HG03354 (cell line): ENCODE measurements around the gene DTHD1.
A peak's percentile ranks its signal among the peaks of the same experiment; 100 is the strongest.

Experiments
- ATAC-seq: cut with Tn5 transposase; IDR thresholded peaks from one replicate; pipeline ENCODE4 v1.9.1; 2021; ENCODE audit warnings: mild to moderate bottlenecking; ENCODE audit not compliant: unreplicated experiment, poor library complexity, severe bottlenecking

DTHD1 gene

GRCh38 chr4:36310216-36310615 is 28.8 kb downstream of the DTHD1 start:
- no peak for ATAC-seq

- ATAC-seq: peak; percentile 88
These were observed 29.4 kb downstream of the DTHD1 start for GRCh38 chr4:36310793-36311192.

GRCh38 chr4:36312511-36312910 is 31.1 kb downstream of the DTHD1 start:
- ATAC-seq: no peak

- ATAC-seq: no peak
These were observed 31.9 kb downstream of the DTHD1 start for GRCh38 chr4:36313301-36313700.

- ATAC-seq: no peak
These were observed 32.3 kb downstream of the DTHD1 start for GRCh38 chr4:36313703-36314102.

- ATAC-seq: no peak
These were observed 35.2 kb downstream of the DTHD1 start for GRCh38 chr4:36316607-36317006.

- ATAC-seq: no peak
These were observed 36.3 kb downstream of the DTHD1 start for GRCh38 chr4:36317721-36318120.

- peak; percentile 36 for ATAC-seq
These were observed 38.9 kb downstream of the DTHD1 start for GRCh38 chr4:36320117-36320896.

- no peak for ATAC-seq
These were observed 39.8 kb downstream of the DTHD1 start for GRCh38 chr4:36321176-36321575.

- ATAC-seq: no peak
These were observed 41.5 kb downstream of the DTHD1 start for GRCh38 chr4:36322921-36323354.

- ATAC-seq: no peak
These were observed 42.5 kb downstream of the DTHD1 start for GRCh38 chr4:36323816-36324419.

- no peak for ATAC-seq
These were observed 43.4 kb downstream of the DTHD1 start for GRCh38 chr4:36324808-36325207.

- ATAC-seq: peak; percentile 87
These were observed 44.1 kb downstream of the DTHD1 start for GRCh38 chr4:36325499-36325898.

- peak; percentile 2 for ATAC-seq
These were observed 44.5 kb downstream of the DTHD1 start for GRCh38 chr4:36325926-36326325.

- ATAC-seq: no peak
These were observed 45.1 kb downstream of the DTHD1 start for GRCh38 chr4:36326476-36327029.

GRCh38 chr4:36327400-36327799 is 46.0 kb downstream of the DTHD1 start:
- no peak for ATAC-seq

- no peak for ATAC-seq
These were observed 46.7 kb downstream of the DTHD1 start for GRCh38 chr4:36328130-36328529.

GRCh38 chr4:36329228-36329627 is 47.8 kb downstream of the DTHD1 start:
- no peak for ATAC-seq

- ATAC-seq: no peak
These were observed 49.4 kb downstream of the DTHD1 start for GRCh38 chr4:36330796-36331195.

GRCh38 chr4:36332023-36332781 is 50.8 kb downstream of the DTHD1 start:
- ATAC-seq: peak; percentile 84
